Kidney epithelial cell (primary cell): Measurements from ENCODE around the gene GLE1. TPM values are rescaled to one million over a fixed set of nuclear protein-coding genes. Genes with fewer than 3 reads are reported as not detected.
A peak's percentile ranks its signal among the peaks of the same experiment; 100 is the strongest.

Source experiments
- DNase-seq: peaks from one replicate; pipeline ENCODE4 v3.0.0-alpha.2; 2010; ENCODE audit warnings: low read depth
- H3K27me3 ChIP-seq: 2 replicates; pipeline ENCODE4 v1.6.0; 2011; ENCODE audit warnings: low read length; ENCODE audit not compliant: control insufficient read depth, insufficient read depth
- H3K36me3 ChIP-seq: 2 replicates; pipeline ENCODE4 v1.5.1; 2011; ENCODE audit warnings: low read length; ENCODE audit not compliant: control insufficient read depth, insufficient read depth
- H3K4me3 ChIP-seq: 2 replicates; pipeline ENCODE4 v1.5.1; 2011; ENCODE audit warnings: low read depth, mild to moderate bottlenecking, control low read depth, low read length
- CTCF ChIP-seq: IDR thresholded peaks from 2 replicates; pipeline ENCODE4 v1.5.1; 2011; ENCODE audit warnings: mild to moderate bottlenecking, moderate library complexity, low read length, control low read depth, inconsistent platforms; ENCODE audit not compliant: insufficient read depth, poor library complexity, severe bottlenecking
- total RNA-seq: library from RNA; depleted of rRNA; stranded (reverse); fragments of >200 nt; gene quantifications from 2 replicates; pipeline ENCODE4 v1.2.3, GENCODE V29; 2015

Gene GLE1
- total RNA-seq, 1 donor from 2014 or later: 31.7 TPM

DNA sequence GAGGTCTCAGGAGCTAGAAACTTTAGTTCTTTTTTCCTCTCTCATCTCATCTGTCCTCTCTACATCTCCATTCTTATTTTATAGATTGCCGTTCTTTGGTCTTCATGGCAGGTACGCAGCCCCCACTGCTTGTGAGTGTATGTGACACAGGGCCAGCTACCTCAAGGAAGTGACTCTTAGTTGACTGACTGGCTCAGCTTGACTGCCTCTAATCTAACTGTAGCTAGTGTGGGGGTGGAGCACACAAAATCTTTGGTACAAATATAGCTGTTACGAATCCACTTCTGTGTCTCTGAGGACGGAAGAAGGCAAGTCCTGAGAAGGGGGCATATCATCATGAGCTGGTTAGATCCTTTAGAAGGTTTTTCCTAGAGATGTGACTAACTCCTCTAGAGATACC is 28.1 kb downstream of the GLE1 start:
- H3K4me3 ChIP-seq: no peak overlapping the region
- TF ChIP-seq CTCF: no peak
- DNase-seq: no peak
- no peaks in the 10 kb centered on the region for H3K27me3 ChIP-seq
- H3K36me3 ChIP-seq: no peaks in the 10 kb centered on the region

DNA sequence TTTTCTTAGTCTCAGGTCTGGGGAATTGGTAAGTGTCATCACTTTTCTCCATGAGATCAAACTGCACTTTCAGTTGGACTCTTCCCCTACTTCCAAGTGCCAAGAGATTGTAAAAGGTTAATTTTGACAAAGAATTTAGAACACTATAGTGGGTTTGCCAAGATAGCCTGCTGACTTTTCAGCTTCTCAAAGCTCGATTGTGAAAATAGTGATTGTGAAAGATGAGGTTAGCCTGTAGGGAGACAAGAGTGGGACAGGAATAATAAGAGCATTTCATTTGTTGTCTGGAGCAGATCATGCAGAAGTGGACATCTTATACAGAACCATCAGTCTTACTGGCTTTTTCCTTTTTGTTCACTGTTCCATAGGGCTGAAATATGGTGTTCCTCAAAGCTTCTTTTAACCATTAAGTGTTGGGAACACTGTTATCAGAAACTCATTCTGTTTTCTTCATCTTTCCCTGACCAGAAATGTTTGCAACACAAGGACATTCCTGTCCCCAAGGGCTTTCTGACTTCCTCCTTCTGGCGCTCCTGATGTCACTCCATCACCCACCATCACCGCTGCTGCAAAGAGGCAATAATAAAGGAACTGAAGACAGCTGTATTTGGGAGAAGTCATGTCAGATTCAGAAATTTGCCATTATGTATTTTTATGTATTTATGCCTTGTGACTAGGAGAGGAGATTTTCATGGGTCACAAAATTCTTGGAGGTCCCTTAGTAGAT is 36.3 kb downstream of the GLE1 start:
- H3K4me3 ChIP-seq: no peak overlapping the region
- H3K36me3 ChIP-seq: no peaks in the 10 kb centered on the region
- no peak for TF ChIP-seq CTCF
- no peaks in the 10 kb centered on the region for H3K27me3 ChIP-seq
- DNase-seq: no peak

- Histone ChIP-seq H3K4me3 (no peak overlapping the region), H3K36me3 (no peaks in the 10 kb centered on the region), H3K27me3 (no peaks in the 10 kb centered on the region)
- DNase-seq: no peak
- TF ChIP-seq CTCF: no peak
Measured at GRCh38 chr9:128546504-128546903, 42.0 kb downstream of the GLE1 start.

- no peaks in the 10 kb centered on the region for H3K27me3 ChIP-seq
- H3K4me3 ChIP-seq: no peak overlapping the region
- DNase-seq: no peak
- H3K36me3 ChIP-seq: no peaks in the 10 kb centered on the region
- TF ChIP-seq CTCF: no peak
Measured at GRCh38 chr9:128548876-128549275, 44.4 kb downstream of the GLE1 start.

- no peak for DNase-seq
- Histone ChIP-seq H3K36me3 (no peaks in the 10 kb centered on the region), H3K4me3 (no peak overlapping the region), H3K27me3 (no peaks in the 10 kb centered on the region)
- TF ChIP-seq CTCF: no peak
Measured at GRCh38 chr9:128550226-128550625, 45.7 kb downstream of the GLE1 start.

- no peak for TF ChIP-seq CTCF
- peak overlapping the region; percentile 92 for H3K4me3 ChIP-seq
- no peak for DNase-seq
- H3K36me3 ChIP-seq: no peaks in the 10 kb centered on the region
- no peaks in the 10 kb centered on the region for H3K27me3 ChIP-seq
Measured at GRCh38 chr9:128550770-128551656, 46.5 kb downstream of the GLE1 start.
